Gastroesophageal sphincter (tissue), 4 donors: Measurements from ENCODE around the gene MAP3K1. TPM values are rescaled to one million over a fixed set of nuclear protein-coding genes. Genes with fewer than 3 reads are reported as not detected.

Experiments
- ATAC-seq: fragments of 150-250 bp; one replicate; pipeline ENCODE4 v1.9.1; 2016; ENCODE audit warnings: mild to moderate bottlenecking, moderate library complexity
- H3K27ac ChIP-seq, 4 donors: fragments of 200-600 bp; sonication (generic) in 3 of 4; 1 replicate in 3 of 4; 2 replicates in 1 of 4; pipeline ENCODE4 v1.5.1; 2016 to 2019
- H3K27me3 ChIP-seq: fragments of 200-600 bp; sonication (generic); one replicate; pipeline ENCODE4 v1.5.1; 2019
- H3K36me3 ChIP-seq, 2 donors: fragments of 200-600 bp; sonication (generic); one replicate each; pipeline ENCODE4 v1.5.1; 2019; ENCODE audit warnings: control low read depth in 1 of 2
- H3K4me1 ChIP-seq, 3 donors: fragments of 200-600 bp; sonication (generic); 1 replicate in 2 of 3; 2 replicates in 1 of 3; pipeline ENCODE4 v1.5.1; 2016 to 2019; ENCODE audit warnings: control low read depth in 2 of 3
- H3K4me3 ChIP-seq, 2 donors: fragments of 200-600 bp; sonication (generic); one replicate each; pipeline ENCODE4 v1.5.1; 2019; ENCODE audit warnings: mild to moderate bottlenecking in 1 of 2, moderate library complexity in 1 of 2
- H3K9me3 ChIP-seq, 3 donors: fragments of 200-600 bp; sonication (generic); one replicate each; pipeline ENCODE4 v1.5.1; 2017 to 2019; ENCODE audit warnings: control low read depth in 2 of 3
- EP300 ChIP-seq: sonication (generic); formaldehyde crosslinking; IDR thresholded peaks from one replicate; pipeline ENCODE4 v1.6.1; 2017; ENCODE audit warnings: antibody characterized with exemption, mild to moderate bottlenecking
- POLR2A ChIP-seq, 2 donors: fragments of 450-650 bp; IDR thresholded peaks; one replicate each; pipeline ENCODE4 v1.6.1; 2017; ENCODE audit warnings: antibody characterized with exemption in 2 of 2, mild to moderate bottlenecking in 2 of 2, moderate library complexity in 1 of 2
- POLR2AphosphoS5 ChIP-seq: sonication (generic); formaldehyde crosslinking; IDR thresholded peaks from one replicate; pipeline ENCODE4 v1.6.1; 2017; ENCODE audit warnings: antibody characterized with exemption
- WGBS, 2 donors: methylation state at CpG; one replicate each; pipeline ENCODE4 v1.1.5; 2018; ENCODE audit warnings: low coverage in 1 of 2; 5-methylcytosine and 5-hydroxymethylcytosine counted together
- total RNA-seq, 4 donors: library from RNA; depleted of rRNA; stranded (reverse); fragments of >200 nt; gene quantifications; one replicate each; pipeline ENCODE4 v1.1.0, GENCODE V29; 2016
- TF ChIP-seq, protein P1 (sequence below), 4 experiments: fragments of 200-600 bp in 2 of 4; fragments of 450-650 bp in 2 of 4; sonication (generic) in 1 of 4; IDR thresholded peaks; one replicate each; pipeline ENCODE4 v1.5.1; 2017 to 2019; ENCODE audit warnings: antibody characterized with exemption in 4 of 4, mild to moderate bottlenecking in 2 of 4, moderate library complexity in 2 of 4

The MAP3K1 gene
- total RNA-seq, 4 donors from 2014 or later: 7.6 to 16.0 (median 9.7) TPM

DNA sequence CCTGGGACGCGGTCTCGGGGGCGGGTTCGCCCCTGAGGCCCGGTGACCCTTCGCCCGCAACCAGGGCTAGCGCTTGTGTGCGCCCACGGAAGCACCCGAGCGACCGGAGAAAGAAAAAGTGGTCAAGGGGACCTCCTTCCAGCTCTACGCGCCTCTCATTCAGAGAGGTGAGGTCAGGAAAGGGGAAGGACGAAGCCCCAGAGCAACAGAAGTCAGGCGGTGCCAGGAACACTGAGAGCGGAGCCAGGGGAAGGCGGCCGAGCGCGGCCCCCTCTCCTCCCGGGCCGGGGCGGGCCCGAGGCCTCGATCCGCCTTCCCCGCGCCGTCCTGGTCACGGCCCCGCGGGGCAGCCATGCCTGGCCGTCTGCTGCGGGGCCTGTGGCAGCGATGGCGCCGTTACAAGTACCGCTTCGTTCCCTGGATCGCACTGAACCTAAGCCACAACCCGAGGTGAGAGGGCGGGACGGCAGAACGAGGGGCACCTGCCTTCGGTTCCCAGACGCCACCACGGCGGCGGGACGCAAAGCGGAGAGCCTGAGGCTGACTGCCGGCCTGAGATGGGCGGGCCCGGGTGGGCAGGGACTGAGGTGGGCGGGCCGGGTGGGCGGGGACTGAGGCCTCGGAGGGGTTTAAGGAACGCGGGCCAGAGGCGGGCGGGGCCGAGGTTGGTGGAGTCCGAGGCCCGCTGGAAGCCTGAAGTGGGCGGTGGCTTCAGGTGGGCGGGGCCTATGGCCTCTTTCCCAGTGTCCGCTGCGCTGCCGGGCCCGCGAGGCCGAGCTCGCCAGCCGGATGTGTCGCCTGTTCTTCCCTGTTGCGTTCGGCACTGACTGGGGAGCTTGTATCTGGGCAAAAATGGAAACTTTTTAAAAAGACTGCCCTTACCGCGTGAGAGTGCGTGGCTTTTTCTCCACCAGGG, 94.2 kb downstream of the MAP3K1 start, which contains the start of gene SETD9:
Gene SETD9 (plus strand): TSS at position 303 of the 916 bp plus-strand sequence. CDS start 50 bp downstream, at position 353.
- WGBS, 2 donors: 2% methylated on average over 11 of the region's 84 CpGs; no CpG with 5 or more reads in 1 of the 2 donors

DNA sequence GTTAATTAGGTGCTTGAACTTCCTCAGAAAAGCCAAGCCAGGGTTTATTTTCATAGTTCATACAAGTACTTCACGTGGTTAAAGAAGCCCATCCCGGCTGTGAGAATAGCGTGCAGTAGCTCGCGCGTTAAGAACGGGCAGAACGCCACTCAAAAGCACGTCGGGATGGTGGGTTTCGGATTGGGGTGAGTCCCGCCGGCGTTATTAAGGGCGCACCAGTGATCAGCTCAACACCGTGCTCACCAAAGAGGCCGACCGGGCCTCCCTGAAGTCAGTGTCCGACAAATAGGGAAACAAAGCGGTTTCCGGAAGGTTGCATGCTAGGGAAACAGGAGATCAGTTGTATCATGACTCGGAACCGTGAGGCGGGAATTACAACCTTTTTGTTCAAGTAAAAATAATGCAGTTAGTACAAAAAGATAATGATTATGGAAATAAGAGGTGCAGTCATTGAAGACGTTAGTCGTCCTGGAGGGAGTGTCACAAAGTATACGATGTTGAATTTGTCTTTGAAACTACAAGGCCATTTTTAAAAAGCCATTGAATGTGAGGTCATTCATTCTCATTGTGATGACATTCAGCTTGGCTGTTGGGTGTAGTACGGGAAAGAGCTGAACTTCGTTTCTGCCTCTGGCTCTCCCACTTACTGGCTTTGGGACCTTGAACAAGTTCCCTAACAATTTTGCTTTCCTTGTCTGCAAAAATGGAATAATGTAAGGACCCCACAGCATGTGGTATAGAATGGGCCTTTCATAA, 95.0 kb downstream of the MAP3K1 start:
- no peaks in the 10 kb centered on the region for H3K27me3 ChIP-seq
- no peaks in the 10 kb centered on the region for H3K9me3 ChIP-seq
- 1 to 4% methylated on average over 14 to 21 of the region's 29 CpGs for WGBS, 2 donors
- TF ChIP-seq EP300 (no peak), POLR2AphosphoS5 (no peak), POLR2A (IDR thresholded peaks at IDR 0.05) (no peak)
- TF ChIP-seq, protein P1, sequence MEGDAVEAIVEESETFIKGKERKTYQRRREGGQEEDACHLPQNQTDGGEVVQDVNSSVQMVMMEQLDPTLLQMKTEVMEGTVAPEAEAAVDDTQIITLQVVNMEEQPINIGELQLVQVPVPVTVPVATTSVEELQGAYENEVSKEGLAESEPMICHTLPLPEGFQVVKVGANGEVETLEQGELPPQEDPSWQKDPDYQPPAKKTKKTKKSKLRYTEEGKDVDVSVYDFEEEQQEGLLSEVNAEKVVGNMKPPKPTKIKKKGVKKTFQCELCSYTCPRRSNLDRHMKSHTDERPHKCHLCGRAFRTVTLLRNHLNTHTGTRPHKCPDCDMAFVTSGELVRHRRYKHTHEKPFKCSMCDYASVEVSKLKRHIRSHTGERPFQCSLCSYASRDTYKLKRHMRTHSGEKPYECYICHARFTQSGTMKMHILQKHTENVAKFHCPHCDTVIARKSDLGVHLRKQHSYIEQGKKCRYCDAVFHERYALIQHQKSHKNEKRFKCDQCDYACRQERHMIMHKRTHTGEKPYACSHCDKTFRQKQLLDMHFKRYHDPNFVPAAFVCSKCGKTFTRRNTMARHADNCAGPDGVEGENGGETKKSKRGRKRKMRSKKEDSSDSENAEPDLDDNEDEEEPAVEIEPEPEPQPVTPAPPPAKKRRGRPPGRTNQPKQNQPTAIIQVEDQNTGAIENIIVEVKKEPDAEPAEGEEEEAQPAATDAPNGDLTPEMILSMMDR (IDR thresholded peaks at IDR 0.05): no peak
- peak overlapping the region; percentile 60 to 96 (median 94) for H3K27ac ChIP-seq
- H3K4me1 ChIP-seq: peaks cover 0 to 15% (median 5%) of the 10 kb centered on the region in 3 donors
- H3K36me3 ChIP-seq: no peaks in the 10 kb centered on the region
- ATAC-seq: peak; percentile 8
- H3K4me3 ChIP-seq: peak overlapping the region; percentile 52 to 68

More for the DNA sequence above, 94.2 kb downstream of the MAP3K1 start, which contains the start of gene SETD9:
- H3K36me3 ChIP-seq: no peaks in the 10 kb centered on the region
- peak within 1 kb of the TSS; percentile 74 to 96 (median 94) for H3K27ac ChIP-seq
- peak; percentile 95 for ATAC-seq
- H3K4me3 ChIP-seq: peak within 1 kb of the TSS; percentile 52 to 68
- H3K9me3 ChIP-seq: no peaks in the 10 kb centered on the region
- no peaks in the 10 kb centered on the region for H3K27me3 ChIP-seq
- TF ChIP-seq EP300: no peak
- TF ChIP-seq POLR2A (IDR thresholded peaks at IDR 0.05): peak; percentile 59 to 67
- TF ChIP-seq, protein P1 (IDR thresholded peaks at IDR 0.05): peak in 1 of 4 experiments; percentile 3
- peak; percentile 77 for TF ChIP-seq POLR2AphosphoS5
- peaks cover 0 to 15% (median 5%) of the 10 kb centered on the region in 3 donors for H3K4me1 ChIP-seq

DNA sequence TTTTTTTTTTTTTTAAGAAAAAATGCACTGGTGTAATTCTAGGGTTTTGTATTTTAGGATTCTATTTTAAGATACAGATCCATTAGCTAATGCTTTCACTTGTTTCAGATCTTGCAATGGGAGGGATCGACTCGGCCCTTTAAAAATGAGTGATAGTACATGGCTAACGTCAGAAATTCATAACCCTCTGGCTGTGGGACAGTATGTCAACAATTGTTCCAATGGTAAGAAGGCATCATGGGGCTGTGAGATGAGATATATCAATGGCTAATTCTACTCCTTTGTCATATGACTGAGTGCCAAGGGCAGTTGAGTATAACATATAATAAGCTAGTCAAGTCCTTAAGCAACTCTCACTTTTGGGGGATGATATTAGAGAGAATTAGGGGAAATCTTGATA, 98.4 kb downstream of the MAP3K1 start:
- no peaks in the 10 kb centered on the region for H3K27me3 ChIP-seq
- WGBS, 2 donors: 91 to 100% methylated on average over 3 of the region's 3 CpGs
- H3K27ac ChIP-seq: no peak overlapping the region
- TF ChIP-seq, protein P1 (IDR thresholded peaks at IDR 0.05): no peak
- TF ChIP-seq EP300 (no peak), POLR2AphosphoS5 (no peak), POLR2A (IDR thresholded peaks at IDR 0.05) (no peak)
- ATAC-seq: no peak
- H3K4me3 ChIP-seq: no peak overlapping the region
- peaks cover 0 to 11% (median 5%) of the 10 kb centered on the region in 3 donors for H3K4me1 ChIP-seq
- H3K9me3 ChIP-seq: no peaks in the 10 kb centered on the region
- no peaks in the 10 kb centered on the region for H3K36me3 ChIP-seq

DNA sequence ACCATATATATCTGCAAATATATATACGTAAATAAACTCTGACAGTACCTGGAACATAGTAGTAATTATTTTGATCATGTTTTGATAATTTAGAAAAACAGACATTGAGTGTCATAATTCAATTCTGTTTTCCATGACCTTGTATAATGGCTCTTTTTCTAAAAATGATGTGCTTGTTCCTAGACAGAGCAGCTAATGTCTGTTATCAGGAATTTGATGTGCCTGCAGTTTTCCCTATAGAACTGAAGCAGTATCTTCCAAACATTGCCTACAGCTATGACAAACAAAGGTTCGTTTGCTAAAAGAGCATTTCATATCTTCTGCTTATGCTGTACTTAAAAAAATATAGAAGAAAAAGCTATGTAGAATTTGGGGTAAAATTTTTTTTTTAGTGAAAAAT, 99.3 kb downstream of the MAP3K1 start:
- TF ChIP-seq POLR2AphosphoS5 (no peak), EP300 (no peak), POLR2A (IDR thresholded peaks at IDR 0.05) (no peak)
- TF ChIP-seq, protein P1 (IDR thresholded peaks at IDR 0.05): no peak
- no peaks in the 10 kb centered on the region for H3K36me3 ChIP-seq
- H3K27ac ChIP-seq: no peak overlapping the region
- no peak for ATAC-seq
- H3K27me3 ChIP-seq: no peaks in the 10 kb centered on the region
- 89 to 94% methylated on average over 2 of the region's 2 CpGs for WGBS, 2 donors
- no peak overlapping the region for H3K4me3 ChIP-seq
- peaks cover 0 to 9% (median 5%) of the 10 kb centered on the region in 3 donors for H3K4me1 ChIP-seq
- no peaks in the 10 kb centered on the region for H3K9me3 ChIP-seq
